ENCODE measurements around the gene TTLL6.

DNA sequence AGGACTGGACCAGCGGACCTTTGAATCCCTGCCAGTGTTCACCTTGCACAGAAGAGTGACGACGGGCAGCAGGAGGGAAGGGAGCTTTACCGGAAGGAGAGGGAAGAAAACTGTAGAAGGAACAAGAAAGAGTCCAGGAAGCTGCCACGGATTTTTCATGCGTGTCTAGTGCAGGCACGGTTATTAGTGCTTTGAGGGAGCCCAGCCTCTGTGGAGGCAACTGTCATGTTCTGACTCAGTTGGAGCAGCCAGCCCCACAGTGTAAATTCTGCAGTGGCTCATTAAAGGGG lies 82.0 kb downstream of the TTLL6 start:
- no peak for TF ChIP-seq POLR2A (IDR thresholded peaks at IDR 0.05; ENCODE audit: low read length)
- TF ChIP-seq, protein P1, sequence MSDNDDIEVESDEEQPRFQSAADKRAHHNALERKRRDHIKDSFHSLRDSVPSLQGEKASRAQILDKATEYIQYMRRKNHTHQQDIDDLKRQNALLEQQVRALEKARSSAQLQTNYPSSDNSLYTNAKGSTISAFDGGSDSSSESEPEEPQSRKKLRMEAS (IDR thresholded peaks at IDR 0.05): no peak
